Stomach (tissue), 4 donors: ENCODE results near the gene SCYL3.

Source experiments
- EP300 ChIP-seq: sonication (generic); formaldehyde crosslinking; IDR thresholded peaks from one replicate; pipeline ENCODE4 v1.6.1; 2017; ENCODE audit warnings: antibody characterized with exemption
- POLR2A ChIP-seq, 4 donors: fragments of 450-650 bp; IDR thresholded peaks; one replicate each; pipeline ENCODE4 v1.6.1; 2016; ENCODE audit warnings: antibody characterized with exemption in 4 of 4, control low read depth in 2 of 4, mild to moderate bottlenecking in 1 of 4, moderate library complexity in 1 of 4
- POLR2AphosphoS5 ChIP-seq, 3 donors: sonication (generic); formaldehyde crosslinking; IDR thresholded peaks; one replicate each; pipeline ENCODE4 v1.6.1; 2016; ENCODE audit warnings: antibody characterized with exemption in 3 of 3
- TF ChIP-seq, protein P1 (sequence below), 7 experiments: fragments of 450-650 bp in 4 of 7; fragments of 200-600 bp in 3 of 7; sonication (generic) in 3 of 7; IDR thresholded peaks; one replicate each; pipeline ENCODE4 v1.5.1; 2016 to 2019; ENCODE audit warnings: antibody characterized with exemption in 7 of 7, control low read depth in 2 of 7, mild to moderate bottlenecking in 1 of 7

DNA sequence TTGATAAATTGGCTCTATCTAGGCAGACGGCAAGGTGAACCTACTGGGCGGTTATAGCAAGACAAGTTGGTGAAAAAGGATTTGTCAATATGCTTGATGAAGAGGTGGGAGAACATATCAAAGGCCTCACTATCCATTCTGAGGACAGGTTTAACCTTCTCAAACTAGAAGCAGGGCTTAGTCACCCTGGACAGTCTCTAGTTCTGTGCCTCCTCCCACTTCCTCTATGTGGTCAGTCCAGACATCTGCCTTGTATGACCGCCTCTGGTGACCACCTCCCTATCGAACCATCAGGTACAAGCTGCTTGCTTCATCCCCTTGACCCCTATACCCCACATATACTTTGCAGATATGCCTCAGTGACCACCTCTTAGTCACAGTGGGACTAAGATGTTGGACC is 2.3 kb upstream of the SCYL3 start:
- TF ChIP-seq, protein P1, sequence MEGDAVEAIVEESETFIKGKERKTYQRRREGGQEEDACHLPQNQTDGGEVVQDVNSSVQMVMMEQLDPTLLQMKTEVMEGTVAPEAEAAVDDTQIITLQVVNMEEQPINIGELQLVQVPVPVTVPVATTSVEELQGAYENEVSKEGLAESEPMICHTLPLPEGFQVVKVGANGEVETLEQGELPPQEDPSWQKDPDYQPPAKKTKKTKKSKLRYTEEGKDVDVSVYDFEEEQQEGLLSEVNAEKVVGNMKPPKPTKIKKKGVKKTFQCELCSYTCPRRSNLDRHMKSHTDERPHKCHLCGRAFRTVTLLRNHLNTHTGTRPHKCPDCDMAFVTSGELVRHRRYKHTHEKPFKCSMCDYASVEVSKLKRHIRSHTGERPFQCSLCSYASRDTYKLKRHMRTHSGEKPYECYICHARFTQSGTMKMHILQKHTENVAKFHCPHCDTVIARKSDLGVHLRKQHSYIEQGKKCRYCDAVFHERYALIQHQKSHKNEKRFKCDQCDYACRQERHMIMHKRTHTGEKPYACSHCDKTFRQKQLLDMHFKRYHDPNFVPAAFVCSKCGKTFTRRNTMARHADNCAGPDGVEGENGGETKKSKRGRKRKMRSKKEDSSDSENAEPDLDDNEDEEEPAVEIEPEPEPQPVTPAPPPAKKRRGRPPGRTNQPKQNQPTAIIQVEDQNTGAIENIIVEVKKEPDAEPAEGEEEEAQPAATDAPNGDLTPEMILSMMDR (IDR thresholded peaks at IDR 0.05), result no peak
- TF ChIP-seq POLR2A (IDR thresholded peaks at IDR 0.05) (no peak), POLR2AphosphoS5 (IDR thresholded peaks at IDR 0.05) (no peak), EP300 (no peak)
